ENCODE measurements around the gene TAS2R60. TPM values are rescaled to one million over a fixed set of nuclear protein-coding genes. Genes with fewer than 3 reads are reported as not detected.
"Not testable (repeated sequence)": the region's sequence is repeated elsewhere in the genome, so short reads cannot be mapped to it uniquely, and the experiment has no call there.

Gene TAS2R60
- polyA plus RNA-seq, 3 donors = not detected

DNA sequence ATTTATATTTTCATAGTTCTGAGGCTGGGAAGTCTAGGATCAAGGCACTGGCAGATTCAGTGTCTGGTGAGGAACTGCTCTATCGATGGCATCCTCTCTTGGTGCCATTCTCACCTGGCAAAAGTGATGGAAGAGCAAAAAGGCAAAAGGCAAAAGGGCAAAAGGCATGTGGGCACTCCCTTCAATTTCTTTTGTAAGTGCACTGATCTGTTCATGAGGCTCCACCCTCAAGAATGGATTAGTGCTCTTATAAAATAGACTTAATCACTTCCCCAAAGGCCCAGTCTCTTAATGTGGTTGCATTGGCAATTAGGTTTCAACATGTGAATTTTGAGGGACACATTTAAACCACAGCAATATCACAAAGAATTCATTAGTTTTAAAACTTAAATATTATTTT is 16.1 kb downstream of the TAS2R60 start:
- no peak for DNase-seq (ENCODE audit: extremely low read depth in 1 of 11, low read depth in 9 of 11, low spot score in 4 of 11)

DNA sequence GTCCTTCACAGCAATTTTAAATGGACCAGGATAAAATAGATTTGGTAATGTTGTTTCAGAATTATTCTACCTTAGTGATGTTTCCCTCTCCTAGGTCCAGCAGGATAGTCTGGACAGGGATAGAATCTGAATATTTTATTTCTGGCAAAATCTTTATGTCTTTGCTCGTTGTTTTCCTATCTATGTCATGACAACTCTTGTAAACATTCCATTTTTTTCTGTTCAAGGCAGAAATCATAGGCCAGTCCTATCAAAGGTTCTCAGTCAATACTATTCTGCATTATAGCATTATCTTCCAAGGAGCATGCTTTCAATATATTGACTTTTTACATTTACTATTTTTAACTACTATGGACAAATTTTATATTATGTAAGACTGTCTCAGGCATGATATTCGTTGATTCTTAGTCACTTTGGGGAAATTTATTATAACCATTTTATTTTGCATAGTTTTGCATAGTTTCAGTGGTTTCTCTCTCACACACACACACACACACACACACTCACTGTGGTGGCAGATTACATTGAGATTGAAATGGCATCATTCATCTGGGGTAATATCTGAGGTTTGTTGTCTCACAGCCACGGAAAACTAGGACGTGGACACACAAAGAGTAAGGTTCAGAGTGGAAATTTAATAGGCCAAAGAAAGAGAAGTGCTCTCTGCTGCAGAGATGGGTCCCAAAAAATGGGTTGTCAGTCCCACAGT is 17.2 kb downstream of the TAS2R60 start:
- no peak for DNase-seq (ENCODE audit: extremely low read depth in 1 of 11, low read depth in 9 of 11, low spot score in 4 of 11)

DNA sequence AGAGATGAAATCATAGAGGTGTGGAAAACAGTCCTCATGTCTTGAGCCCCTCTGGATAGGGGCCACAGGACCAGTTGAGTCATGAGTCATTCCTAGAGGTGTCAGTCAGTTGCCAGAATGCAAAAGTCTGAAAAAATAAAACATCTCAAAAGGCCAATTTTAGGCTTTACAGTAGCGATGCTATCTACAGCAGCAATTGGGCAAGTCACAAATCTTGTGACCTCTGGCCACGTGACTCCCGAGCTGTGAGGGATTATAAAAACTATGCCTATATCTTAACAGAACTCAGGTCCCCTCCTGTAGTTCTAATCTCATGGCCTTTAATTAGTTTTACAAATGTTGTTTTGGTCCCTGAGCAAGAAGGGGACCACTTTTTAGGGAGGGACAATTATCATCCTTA is 18.8 kb downstream of the TAS2R60 start:
- no peak for DNase-seq (ENCODE audit: extremely low read depth in 1 of 11, low read depth in 9 of 11, low spot score in 4 of 11)

DNA sequence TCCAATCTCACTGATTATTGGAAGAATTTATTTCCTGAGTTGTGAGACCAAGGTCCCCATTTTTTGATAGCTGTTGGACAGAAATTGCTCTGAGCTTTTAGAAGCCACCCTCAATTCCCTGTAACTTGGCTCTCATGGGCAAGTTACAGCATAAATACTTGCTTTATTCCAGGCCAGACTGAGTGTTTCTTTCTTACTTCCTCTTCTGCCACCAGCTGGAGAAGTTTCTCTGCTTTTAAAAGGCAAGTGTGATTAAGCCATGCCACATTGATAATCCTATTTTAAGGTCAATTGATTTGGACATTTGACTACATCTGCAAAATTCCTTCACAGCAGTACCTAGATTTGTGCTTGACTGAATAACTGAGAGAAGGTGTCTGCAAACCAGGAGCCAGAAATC is 20.3 kb downstream of the TAS2R60 start:
- DNase-seq (ENCODE audit: extremely low read depth in 1 of 11, low read depth in 9 of 11, low spot score in 4 of 11) = no peak

DNA sequence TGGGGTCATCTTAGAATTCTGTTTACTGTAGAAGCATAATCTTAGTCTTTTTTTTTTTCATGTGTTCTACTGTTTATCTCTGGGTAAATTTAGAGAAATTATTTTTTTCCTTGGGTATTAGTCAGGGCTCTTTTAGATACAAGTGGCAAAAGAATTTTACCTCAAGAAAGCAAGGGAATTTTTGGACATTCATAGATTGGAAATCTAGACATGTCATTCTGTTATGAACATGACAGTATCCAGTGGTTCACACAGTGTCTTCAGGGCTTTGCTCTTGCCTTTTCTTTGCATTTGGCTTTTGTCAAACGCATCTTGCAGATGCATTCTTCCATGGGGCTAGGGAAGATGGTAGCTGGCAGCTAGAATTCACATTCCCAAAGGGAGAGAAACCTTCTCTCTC is 20.7 kb downstream of the TAS2R60 start:
- no peak for DNase-seq (ENCODE audit: extremely low read depth in 1 of 11, low read depth in 9 of 11, low spot score in 4 of 11)

DNA sequence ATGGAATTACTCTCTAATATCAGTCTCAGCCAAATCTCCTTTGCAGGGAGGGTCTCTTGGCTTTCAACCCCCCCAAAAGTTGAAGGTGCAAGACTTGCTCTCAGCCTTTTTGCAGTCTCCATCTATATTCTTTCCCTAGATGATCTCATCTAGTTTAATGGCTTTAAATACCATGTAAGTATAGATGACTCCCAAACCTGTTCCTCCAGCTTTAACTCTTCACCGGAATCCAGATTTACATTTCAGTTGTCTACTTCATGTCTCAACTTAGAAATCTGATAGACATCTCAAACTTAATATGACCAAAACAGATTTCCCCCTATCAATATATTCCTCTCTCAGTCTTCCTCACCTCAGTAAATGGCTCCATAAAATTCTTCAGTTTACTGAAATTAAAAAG is 24.5 kb downstream of the TAS2R60 start:
- DNase-seq (ENCODE audit: extremely low read depth in 1 of 11, low read depth in 9 of 11, low spot score in 4 of 11) = no peak

DNA sequence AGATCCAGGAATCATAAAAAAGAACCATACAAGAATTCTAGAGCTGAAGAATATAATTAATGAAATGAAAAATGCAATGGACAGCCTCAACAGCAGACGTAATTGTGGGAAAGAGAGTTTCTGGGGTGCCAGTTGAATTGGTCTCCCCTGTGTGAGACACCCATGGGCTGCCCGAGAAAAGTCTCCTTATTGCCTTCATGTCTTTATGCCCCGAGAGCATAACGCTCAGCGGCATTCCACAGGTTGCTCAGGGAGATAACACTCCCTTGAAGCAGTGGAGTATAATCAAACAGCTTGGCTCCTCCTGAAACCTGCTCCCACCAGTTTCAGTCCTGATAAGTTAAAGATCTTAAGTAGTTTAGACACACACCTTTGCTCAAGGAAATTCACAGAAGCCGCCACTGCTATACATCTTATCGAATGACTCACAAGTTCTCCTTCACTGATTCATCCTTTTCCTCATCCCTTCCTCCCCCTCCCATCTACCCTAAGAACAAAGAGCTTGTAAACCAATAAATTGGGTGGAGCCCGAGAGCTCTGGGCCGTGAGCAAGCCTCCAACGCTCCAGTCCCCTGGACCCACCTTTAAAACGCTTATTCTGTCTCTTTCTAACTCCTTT is 28.9 kb downstream of the TAS2R60 start:
- not testable (repeated sequence) for DNase-seq (ENCODE audit: extremely low read depth in 1 of 11, low read depth in 9 of 11, low spot score in 4 of 11)

DNA sequence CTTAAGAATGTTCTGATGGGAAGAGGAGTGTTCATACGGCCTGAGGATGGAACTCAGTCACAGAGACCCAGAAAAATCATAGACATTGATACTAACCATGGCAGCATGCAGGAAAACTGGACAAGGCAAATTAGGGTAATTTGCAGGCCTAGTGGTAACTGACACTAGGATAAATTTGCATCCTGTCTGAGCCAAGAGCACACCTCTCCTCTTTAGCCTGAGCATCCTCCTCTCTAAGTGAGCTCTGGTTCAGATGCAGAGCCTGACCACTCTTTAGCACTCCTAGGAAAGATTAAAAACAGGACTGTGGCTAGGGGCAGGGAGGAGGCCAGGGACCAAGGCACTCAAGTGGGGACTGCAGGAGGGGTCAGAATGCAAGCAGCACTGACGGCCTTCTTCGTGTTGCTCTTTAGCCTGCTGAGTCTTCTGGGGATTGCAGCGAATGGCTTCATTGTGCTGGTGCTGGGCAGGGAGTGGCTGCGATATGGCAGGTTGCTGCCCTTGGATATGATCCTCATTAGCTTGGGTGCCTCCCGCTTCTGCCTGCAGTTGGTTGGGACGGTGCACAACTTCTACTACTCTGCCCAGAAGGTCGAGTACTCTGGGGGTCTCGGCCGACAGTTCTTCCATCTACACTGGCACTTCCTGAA is 34.4 kb downstream of the TAS2R60 start, which contains the start of gene TAS2R41:
TSS of gene TAS2R41 (plus strand) at position 373 of the 650 bp plus-strand sequence. CDS start at position 373, 0 bp downstream.
- DNase-seq (ENCODE audit: extremely low read depth in 1 of 11, low read depth in 9 of 11, low spot score in 4 of 11) = no peak

DNA sequence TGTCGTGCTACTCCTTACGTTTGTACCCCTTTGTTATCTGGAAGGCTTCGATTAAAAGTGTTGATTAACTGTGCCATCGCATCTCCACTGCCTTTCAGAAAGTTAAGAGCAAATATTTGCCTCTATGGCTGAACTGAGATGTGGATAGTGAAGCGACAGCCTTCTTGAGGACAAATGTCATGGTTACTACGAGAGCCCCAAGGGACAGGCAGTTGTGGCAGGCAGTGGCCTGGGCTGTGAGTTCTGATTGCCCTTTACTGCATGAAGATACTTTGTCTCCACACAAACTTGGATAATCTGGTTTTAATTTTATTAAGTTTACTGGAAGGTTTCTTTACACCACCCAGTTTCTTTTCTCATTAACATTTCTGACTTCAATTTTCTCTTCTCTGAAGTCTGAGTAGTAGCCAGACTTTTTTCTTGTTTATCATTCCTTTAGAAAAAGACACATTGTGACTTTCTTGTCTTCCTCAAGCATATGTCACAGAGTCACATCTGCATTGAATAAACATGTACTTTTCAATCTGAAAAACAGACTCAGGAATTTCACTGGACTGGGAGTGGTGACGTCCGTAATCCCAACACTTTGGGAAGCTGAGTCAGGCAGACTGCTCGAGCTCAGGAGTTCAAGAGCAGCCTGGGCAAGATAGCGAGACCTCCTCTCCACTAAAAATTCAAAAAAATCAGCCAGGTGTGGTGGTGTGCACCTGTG is 36.0 kb downstream of the TAS2R60 start:
- DNase-seq (ENCODE audit: extremely low read depth in 1 of 11, low read depth in 9 of 11, low spot score in 4 of 11) = no peak

DNA sequence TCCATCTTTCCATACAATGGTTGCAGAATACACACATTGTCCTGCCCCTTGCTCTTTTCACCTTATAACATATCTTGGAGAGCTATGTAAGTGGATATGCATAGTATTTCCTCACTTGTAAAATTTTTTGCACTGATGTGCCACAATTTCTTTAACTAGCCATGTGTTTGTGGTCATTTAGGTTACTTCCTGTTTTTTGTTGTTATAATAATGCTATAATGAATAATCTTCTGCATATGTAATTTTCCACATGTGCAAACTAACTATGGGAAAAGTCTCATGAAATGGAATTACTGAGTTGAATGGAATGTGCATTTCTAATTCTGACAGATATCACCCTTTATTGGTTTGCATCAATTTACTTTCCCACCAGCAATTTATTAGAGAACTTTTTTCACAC is 37.2 kb downstream of the TAS2R60 start:
- DNase-seq (ENCODE audit: extremely low read depth in 1 of 11, low read depth in 9 of 11, low spot score in 4 of 11) = no peak

DNA sequence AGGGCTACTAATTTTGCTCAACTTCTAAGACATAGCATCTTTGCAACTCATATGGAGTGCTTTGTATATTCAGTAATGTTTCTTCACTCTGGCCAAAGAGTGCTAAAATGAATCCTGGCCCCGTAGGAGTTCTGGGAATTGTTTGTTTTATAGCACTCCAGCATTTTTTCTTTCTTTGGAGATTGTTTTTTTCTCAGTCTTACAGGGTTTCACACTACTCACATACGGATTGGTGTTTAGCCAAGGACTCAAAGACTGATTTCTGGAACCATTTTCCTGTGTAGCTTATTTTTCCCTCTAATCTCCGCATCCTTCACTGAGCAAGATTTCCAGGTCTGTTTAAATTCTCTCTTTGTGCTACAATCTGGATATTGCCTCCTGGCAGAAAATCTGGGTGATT is 40.9 kb downstream of the TAS2R60 start:
- DNase-seq (ENCODE audit: extremely low read depth in 1 of 11, low read depth in 9 of 11, low spot score in 4 of 11) = no peak

DNA sequence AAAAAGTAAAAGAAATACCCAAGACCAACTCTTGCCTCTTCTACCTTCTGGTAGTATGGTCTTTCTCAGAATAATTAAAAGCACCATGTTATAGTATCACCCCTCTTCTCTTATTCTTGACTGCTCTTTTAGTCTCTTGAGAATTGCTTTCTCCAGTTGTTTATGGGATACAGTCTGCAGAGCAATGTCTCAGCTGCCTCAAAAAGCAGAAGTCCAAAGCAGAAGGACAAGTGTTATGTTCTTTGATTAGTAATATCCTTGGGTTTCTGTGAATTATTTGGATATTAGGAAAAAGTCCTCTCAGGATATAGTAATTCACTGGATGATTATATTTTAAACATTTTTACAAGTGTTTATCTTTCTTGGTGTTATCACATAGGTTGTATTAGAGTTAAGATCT is 41.8 kb downstream of the TAS2R60 start:
- no peak for DNase-seq (ENCODE audit: extremely low read depth in 1 of 11, low read depth in 9 of 11, low spot score in 4 of 11)

DNA sequence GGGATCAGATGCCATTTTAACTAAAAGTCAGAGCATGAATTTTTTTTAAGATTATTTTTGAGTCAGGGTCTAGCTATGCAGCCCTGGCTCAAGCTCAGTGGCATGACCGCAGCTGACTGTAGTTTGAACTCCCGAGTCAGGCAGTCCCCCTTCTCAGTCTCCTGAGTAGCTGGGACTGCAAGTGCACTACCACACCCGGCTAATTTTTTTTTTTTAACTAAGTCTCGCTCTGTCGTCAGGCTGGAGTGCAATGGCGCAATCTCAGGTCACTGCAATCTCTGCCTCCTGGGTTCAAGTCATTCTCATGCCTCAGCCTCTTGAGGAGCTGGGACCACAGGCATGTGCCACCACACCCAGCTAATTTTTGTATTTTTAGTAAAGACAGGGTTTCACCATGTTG is 42.2 kb downstream of the TAS2R60 start:
- no peak for DNase-seq (ENCODE audit: extremely low read depth in 1 of 11, low read depth in 9 of 11, low spot score in 4 of 11)

DNA sequence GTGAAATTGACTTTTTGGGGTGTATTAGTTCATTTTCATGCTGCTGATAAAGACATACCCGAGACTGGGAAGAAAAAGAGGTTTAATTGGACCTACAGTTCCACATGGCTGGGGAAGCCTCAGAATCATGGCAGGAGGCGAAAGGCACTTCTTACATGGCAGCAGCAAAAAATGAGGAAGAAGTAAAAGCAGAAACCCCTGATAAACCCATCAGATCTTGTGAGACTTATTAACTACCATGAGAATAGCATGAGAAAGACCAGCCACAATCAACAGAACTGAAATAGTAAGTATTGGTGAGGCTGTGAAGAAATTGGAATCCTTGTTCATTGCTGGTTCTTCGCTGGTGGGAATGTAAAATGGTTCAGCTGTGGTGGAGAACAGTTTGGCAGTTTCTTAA is 43.0 kb downstream of the TAS2R60 start:
- not testable (repeated sequence) for DNase-seq (ENCODE audit: extremely low read depth in 1 of 11, low read depth in 9 of 11, low spot score in 4 of 11)

DNA sequence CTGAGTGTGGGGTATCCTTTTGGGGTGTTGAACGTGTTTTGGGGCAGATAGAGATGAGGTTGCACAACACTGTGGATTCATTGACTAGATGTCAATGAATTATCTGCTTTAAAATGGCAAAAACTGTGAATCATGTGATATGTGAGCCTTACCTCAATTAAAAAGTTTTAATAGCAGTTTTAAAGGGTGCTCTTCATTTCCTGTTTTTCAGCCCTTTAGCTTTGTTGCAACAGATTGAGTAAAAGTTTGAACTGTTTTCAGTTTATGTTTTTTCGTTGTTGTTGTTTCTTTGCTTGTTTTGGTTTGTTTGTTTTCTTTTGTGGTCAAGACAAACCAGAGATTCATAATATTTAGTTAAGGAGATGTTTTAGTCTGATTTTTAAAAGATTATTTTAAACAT is 43.8 kb downstream of the TAS2R60 start:
- no peak for DNase-seq (ENCODE audit: extremely low read depth in 1 of 11, low read depth in 9 of 11, low spot score in 4 of 11)

DNA sequence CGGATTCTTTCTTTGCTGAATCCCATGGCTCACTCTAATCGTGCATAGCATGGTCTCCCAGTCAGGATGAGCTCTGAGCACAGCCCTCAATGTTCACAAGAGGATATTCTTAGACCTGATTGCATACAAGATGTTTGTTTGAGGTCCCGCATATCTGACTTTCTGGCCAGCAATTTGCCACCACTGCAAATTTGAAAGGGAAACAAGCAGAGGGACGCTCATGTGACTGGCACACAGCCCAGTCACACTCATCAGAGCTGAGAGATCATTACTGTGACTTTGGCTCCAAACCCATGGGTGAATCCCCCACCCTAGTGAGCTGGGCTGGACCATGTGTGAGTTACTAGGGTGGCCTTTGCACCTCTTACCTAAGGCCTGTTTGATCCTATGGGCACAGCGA is 44.3 kb downstream of the TAS2R60 start:
- no peak for DNase-seq (ENCODE audit: extremely low read depth in 1 of 11, low read depth in 9 of 11, low spot score in 4 of 11)

DNA sequence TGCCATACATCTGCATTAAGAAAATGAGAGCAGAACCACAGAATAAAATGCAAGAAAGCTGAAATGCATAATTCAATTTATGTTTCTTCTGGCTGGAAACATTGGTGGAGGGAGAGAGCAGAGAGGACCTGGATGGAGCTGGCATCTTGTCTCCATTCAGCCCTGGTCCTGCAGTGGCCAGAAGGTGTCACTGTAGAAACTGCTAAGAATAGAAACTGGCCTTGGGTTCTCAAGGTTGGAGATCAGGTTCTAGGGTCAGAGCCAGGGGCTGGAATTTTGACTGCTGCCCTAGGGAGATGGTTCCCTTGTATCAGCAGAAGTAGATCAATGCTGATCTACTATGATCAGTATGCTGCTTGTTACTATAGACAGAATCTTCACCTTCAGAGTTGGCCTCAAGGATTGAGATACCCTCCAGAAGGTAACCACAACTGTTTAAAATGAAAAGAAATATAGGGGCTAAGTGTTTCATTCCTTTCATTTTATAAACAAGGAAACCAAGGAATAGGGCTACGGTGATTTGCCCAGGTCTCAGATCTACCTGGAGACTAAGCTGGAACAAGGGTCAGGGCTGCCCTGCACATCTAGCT is 47.6 kb downstream of the TAS2R60 start:
- no peak for DNase-seq (ENCODE audit: extremely low read depth in 1 of 11, low read depth in 9 of 11, low spot score in 4 of 11)

DNA sequence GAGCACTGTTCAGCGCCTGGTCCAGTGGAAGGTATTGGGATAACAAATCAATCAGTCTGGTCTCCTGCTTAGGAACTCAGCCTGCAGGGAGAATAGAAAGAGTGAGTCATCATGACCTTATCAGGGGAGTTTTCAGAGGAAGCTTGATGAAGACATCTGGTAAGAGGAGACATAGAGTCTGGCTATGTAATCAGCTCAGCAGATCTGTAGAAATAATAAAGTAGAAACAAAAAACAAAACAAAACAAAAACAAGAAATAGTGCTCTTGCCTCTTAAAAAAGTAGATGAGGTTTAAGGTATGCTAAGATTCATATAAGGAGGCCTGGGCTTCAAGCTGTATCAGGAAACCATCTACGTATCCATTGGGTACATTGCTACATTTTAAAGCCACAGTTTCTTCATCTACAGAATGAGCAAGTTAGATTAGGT is 48.8 kb downstream of the TAS2R60 start:
- no peak for DNase-seq (ENCODE audit: extremely low read depth in 1 of 11, low read depth in 9 of 11, low spot score in 4 of 11)

Measured in renal cortex interstitium (tissue), 11 donors.